PC-9 (cell line): ENCODE measurements around the gene SV2C.

Experiments used
- EZH2 ChIP-seq: fragments of 200-600 bp; sonication (generic); IDR thresholded peaks from 2 replicates; pipeline ENCODE4 v1.8.0; 2017; ENCODE audit warnings: antibody characterized with exemption, low read depth
- TF ChIP-seq, protein P1 (sequence below): fragments of 200-600 bp; sonication (generic); conservative IDR thresholded peaks from 2 replicates; pipeline ENCODE4 v1.6.1; 2017; ENCODE audit warnings: mixed run types, antibody characterized with exemption, mild to moderate bottlenecking, moderate library complexity

DNA sequence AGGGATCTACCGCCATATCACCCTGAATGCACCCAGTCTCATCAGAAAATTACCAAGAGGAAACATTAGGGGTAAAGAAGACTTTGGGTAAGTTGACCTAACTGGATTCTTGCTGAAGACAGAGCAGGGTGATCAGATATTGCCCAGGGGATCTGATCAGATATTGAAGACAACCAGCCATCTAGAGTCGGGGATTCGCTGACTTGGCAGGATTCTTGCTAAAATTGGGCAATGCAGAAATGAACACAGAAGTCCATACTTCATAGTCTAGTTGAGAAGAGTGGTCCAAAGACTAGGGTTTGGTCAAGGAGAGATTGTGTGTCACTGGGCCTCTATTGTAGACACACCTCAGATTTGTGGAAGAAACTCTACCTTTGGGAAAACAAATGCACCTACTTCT is 107.2 kb downstream of the SV2C start:
- TF ChIP-seq, protein P1, sequence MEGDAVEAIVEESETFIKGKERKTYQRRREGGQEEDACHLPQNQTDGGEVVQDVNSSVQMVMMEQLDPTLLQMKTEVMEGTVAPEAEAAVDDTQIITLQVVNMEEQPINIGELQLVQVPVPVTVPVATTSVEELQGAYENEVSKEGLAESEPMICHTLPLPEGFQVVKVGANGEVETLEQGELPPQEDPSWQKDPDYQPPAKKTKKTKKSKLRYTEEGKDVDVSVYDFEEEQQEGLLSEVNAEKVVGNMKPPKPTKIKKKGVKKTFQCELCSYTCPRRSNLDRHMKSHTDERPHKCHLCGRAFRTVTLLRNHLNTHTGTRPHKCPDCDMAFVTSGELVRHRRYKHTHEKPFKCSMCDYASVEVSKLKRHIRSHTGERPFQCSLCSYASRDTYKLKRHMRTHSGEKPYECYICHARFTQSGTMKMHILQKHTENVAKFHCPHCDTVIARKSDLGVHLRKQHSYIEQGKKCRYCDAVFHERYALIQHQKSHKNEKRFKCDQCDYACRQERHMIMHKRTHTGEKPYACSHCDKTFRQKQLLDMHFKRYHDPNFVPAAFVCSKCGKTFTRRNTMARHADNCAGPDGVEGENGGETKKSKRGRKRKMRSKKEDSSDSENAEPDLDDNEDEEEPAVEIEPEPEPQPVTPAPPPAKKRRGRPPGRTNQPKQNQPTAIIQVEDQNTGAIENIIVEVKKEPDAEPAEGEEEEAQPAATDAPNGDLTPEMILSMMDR: no peak
- TF ChIP-seq EZH2: no peak
